DND-41 (cell line): Measurements from ENCODE around the gene ZCCHC9.
"Not testable (repeated sequence)": the region's sequence is repeated elsewhere in the genome, so short reads cannot be mapped to it uniquely, and the experiment has no call there.

Experiments
- ATAC-seq: fragments of 200-7000 bp; cut with Tn5 transposase; 3 replicates; pipeline ENCODE4 v1.9.1; 2021; ENCODE audit warnings: low read depth; ENCODE audit not compliant: insufficient read depth
- DNase-seq: peaks from one replicate; pipeline ENCODE4 v3.0.0-alpha.2; 2020
- H2AFZ ChIP-seq: 2 replicates; pipeline ENCODE4 v1.6.0; 2012; ENCODE audit warnings: low read depth, low read length
- H3K27ac ChIP-seq: 2 replicates; pipeline ENCODE4 v1.5.1; 2012; ENCODE audit warnings: low read length, inconsistent platforms
- H3K27me3 ChIP-seq: fragments of 200-600 bp; sonication (generic); 2 replicates; pipeline ENCODE4 v1.6.0; 2012; ENCODE audit warnings: low read length, mild to moderate bottlenecking, inconsistent platforms; ENCODE audit not compliant: insufficient read depth, poor library complexity
- H3K36me3 ChIP-seq: 2 replicates; pipeline ENCODE4 v1.5.1; 2012; ENCODE audit warnings: low read length, inconsistent platforms; ENCODE audit not compliant: insufficient read depth
- H3K4me1 ChIP-seq: 2 replicates; pipeline ENCODE4 v1.5.1; 2012; ENCODE audit warnings: mild to moderate bottlenecking, low read length; ENCODE audit not compliant: insufficient read depth
- H3K4me2 ChIP-seq: 2 replicates; pipeline ENCODE4 v1.6.0; 2012; ENCODE audit warnings: mild to moderate bottlenecking, moderate library complexity, low read length, inconsistent platforms; ENCODE audit not compliant: insufficient read depth
- H3K4me3 ChIP-seq, 2 experiments: fragments of 200-600 bp in 1 of 2; shearing (Covaris generic) in 1 of 2; 2 replicates each; pipeline ENCODE4 v1.5.1; 2012 to 2016; ENCODE audit warnings: inconsistent platforms in 2 of 2, low read length in 2 of 2, mild to moderate bottlenecking in 2 of 2, low read depth in 1 of 2, moderate library complexity in 1 of 2
- H3K79me2 ChIP-seq: 2 replicates; pipeline ENCODE4 v1.6.0; 2012; ENCODE audit warnings: low read length, inconsistent platforms; ENCODE audit not compliant: insufficient read depth
- H3K9ac ChIP-seq: 2 replicates; pipeline ENCODE4 v1.6.0; 2012; ENCODE audit warnings: low read depth, mild to moderate bottlenecking, inconsistent platforms, low read length, moderate library complexity
- H3K9me3 ChIP-seq: 2 replicates; pipeline ENCODE4 v1.5.1; 2012; ENCODE audit warnings: low read length, moderate library complexity, mild to moderate bottlenecking, inconsistent platforms; ENCODE audit not compliant: insufficient read depth, severe bottlenecking
- H4K20me1 ChIP-seq: 2 replicates; pipeline ENCODE4 v1.6.0; 2012; ENCODE audit warnings: low read length; ENCODE audit not compliant: insufficient read depth
- EZH2 ChIP-seq: IDR thresholded peaks from 3 replicates; pipeline ENCODE4 v1.6.1; 2012; ENCODE audit warnings: borderline replicate concordance, low read depth, mild to moderate bottlenecking, moderate library complexity, low read length, inconsistent platforms; ENCODE audit not compliant: severe bottlenecking
- TF ChIP-seq, protein P1 (sequence below): IDR thresholded peaks from 2 replicates; pipeline ENCODE4 v1.5.1; 2012; ENCODE audit warnings: borderline replicate concordance, low read length, moderate library complexity, mild to moderate bottlenecking; ENCODE audit not compliant: poor library complexity, severe bottlenecking; ENCODE audit errors: extremely low read depth

ZCCHC9 gene

DNA sequence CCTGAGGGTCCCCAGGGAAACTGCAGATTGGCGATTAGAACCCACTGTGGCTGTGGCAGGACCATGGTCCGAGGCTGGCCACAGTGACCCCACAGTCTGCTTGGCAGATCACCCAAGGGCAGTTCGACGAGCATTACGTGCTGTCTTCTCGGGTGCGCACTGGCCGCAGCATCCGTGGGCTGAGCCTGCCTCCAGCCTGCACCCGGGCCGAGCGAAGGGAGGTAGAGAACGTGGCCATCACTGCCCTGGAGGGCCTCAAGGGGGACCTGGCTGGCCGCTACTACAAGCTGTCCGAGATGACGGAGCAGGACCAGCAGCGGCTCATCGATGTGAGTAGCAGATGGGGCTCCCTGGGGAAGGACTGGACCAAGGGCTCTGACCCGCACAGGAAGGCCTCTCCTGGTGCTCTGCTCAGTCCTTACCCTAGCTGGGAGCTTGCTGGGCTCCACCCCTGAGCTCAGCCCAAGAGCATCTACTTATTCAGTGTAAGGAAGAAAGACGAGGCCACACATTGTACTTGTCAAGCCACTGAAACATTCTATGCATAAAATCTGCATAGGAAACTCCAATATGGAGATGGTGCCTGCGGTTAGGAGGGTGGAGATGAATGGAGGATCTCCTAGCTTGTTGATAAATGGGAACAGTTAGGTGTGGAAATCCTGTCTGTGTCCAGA lies 46.4 kb upstream of the ZCCHC9 start:
- no peak overlapping the region for H3K9ac ChIP-seq
- H3K36me3 ChIP-seq, result peaks cover 3% of the 10 kb centered on the region; the same call in 1 of the 2 replicates
- no peaks in the 10 kb centered on the region for H4K20me1 ChIP-seq
- H3K4me3 ChIP-seq, result no peak overlapping the region
- no peak overlapping the region for H2AFZ ChIP-seq
- TF ChIP-seq, protein P1, sequence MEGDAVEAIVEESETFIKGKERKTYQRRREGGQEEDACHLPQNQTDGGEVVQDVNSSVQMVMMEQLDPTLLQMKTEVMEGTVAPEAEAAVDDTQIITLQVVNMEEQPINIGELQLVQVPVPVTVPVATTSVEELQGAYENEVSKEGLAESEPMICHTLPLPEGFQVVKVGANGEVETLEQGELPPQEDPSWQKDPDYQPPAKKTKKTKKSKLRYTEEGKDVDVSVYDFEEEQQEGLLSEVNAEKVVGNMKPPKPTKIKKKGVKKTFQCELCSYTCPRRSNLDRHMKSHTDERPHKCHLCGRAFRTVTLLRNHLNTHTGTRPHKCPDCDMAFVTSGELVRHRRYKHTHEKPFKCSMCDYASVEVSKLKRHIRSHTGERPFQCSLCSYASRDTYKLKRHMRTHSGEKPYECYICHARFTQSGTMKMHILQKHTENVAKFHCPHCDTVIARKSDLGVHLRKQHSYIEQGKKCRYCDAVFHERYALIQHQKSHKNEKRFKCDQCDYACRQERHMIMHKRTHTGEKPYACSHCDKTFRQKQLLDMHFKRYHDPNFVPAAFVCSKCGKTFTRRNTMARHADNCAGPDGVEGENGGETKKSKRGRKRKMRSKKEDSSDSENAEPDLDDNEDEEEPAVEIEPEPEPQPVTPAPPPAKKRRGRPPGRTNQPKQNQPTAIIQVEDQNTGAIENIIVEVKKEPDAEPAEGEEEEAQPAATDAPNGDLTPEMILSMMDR, result no peak
- TF ChIP-seq EZH2, result no peak
- no peak for ATAC-seq
- no peaks in the 10 kb centered on the region for H3K9me3 ChIP-seq
- no peaks in the 10 kb centered on the region for H3K4me1 ChIP-seq
- H3K79me2 ChIP-seq, result peaks cover 9% of the 10 kb centered on the region; the same call in 1 of the 2 replicates
- H3K4me2 ChIP-seq, result no peak overlapping the region
- no peak for DNase-seq
- no peaks in the 10 kb centered on the region for H3K27me3 ChIP-seq
- H3K27ac ChIP-seq, result no peak overlapping the region

DNA sequence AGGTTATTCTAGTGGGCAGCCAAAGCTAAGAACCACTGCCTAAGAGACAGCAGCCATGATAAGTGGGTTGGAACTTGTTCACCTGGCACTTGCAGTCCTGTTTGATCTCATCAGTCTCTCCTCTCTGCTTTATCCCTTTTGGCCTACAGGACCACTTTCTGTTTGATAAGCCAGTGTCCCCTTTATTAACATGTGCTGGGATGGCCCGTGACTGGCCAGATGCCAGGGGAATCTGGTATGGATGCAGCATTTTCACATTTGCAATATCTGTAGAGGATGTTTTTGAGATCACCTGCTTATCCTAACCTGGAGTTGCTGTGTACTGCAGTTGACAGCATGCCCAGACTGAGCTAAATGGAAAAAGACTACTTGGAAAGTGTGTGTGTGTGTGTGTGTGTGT lies 44.6 kb upstream of the ZCCHC9 start:
- DNase-seq (no peak), ATAC-seq (no peak)
- Histone ChIP-seq H2AFZ (no peak overlapping the region), H3K27ac (no peak overlapping the region), H4K20me1 (no peaks in the 10 kb centered on the region), H3K36me3 (peaks cover 3% of the 10 kb centered on the region; the same call in 1 of the 2 replicates), H3K27me3 (no peaks in the 10 kb centered on the region), H3K4me3 (no peak overlapping the region), H3K9me3 (no peaks in the 10 kb centered on the region), H3K4me1 (no peaks in the 10 kb centered on the region), H3K9ac (no peak overlapping the region), H3K79me2 (peaks cover 9% of the 10 kb centered on the region), H3K4me2 (no peak overlapping the region)
- TF ChIP-seq EZH2, result no peak
- TF ChIP-seq, protein P1, result no peak

DNA sequence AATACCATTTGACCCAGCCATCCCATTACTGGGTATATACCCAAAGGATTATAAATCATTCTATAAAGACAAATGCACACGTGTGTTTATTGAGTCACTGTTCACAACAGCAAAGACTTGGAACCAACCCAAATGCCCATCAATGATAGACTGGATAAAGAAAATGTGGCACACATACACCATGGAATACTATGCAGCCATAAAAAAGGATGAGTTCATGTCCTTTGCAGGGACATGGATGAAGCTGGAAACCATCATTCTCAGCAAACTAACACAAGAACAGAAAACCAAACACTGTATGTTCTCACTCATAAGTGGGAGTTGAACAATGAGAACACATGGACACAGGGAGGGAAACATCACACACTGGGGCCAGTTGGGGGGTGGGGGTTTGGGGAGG lies 38.6 kb upstream of the ZCCHC9 start:
- H3K79me2 ChIP-seq, result peaks cover 14% of the 10 kb centered on the region
- not testable (repeated sequence) for H3K36me3 ChIP-seq, DNase-seq, ATAC-seq, H3K4me2 ChIP-seq, H2AFZ ChIP-seq, H4K20me1 ChIP-seq, H3K9me3 ChIP-seq, H3K9ac ChIP-seq, H3K27me3 ChIP-seq, H3K4me1 ChIP-seq, H3K27ac ChIP-seq, H3K4me3 ChIP-seq

DNA sequence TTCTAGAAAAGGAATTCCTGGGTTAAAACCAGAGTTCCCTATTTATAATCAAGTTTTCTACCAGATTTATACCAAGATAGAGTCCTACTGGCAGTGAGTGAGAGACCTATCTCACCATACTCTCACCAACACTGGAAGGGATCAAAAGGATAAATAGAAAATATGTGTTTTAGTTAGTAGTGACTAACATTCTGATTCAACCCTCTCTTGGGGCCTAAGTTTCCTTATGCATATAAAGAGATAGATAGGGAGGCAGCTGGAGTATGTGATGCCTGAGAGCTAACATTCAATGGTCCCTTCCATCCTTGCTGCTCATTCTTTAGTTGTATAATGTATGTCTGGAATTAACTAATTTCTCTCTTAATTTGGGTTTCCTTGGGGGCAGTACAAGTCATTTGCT lies 36.3 kb upstream of the ZCCHC9 start:
- H3K27me3 ChIP-seq, result no peaks in the 10 kb centered on the region
- no peak overlapping the region for H3K9ac ChIP-seq
- H3K79me2 ChIP-seq, result peaks cover 20% of the 10 kb centered on the region
- ATAC-seq (no peak), DNase-seq (no peak)
- H3K36me3 ChIP-seq, result no peaks in the 10 kb centered on the region
- no peaks in the 10 kb centered on the region for H3K9me3 ChIP-seq
- H3K27ac ChIP-seq, result no peak overlapping the region
- H4K20me1 ChIP-seq, result no peaks in the 10 kb centered on the region
- TF ChIP-seq, protein P1, result no peak
- TF ChIP-seq EZH2, result no peak
- H2AFZ ChIP-seq, result no peak overlapping the region
- H3K4me1 ChIP-seq, result peaks cover 14% of the 10 kb centered on the region
- no peak overlapping the region for H3K4me2 ChIP-seq
- no peak overlapping the region for H3K4me3 ChIP-seq
